H1 (cell line): ENCODE measurements around the gene SPOPL. TPM values are rescaled to one million over a fixed set of nuclear protein-coding genes. Genes with fewer than 3 reads are reported as not detected.

Experiments used
- CTCF ChIA-PET: fragments of 300-600 bp; sonication (Branson Sonifier 250); formaldehyde crosslinking; loops from one replicate; lab custom pipeline; 2021; ENCODE audit not compliant: partially characterized antibody; lab: Charles Lee
- POLR2A ChIA-PET: fragments of 300-600 bp; sonication (Branson Sonifier 250); formaldehyde crosslinking; loops from one replicate; lab custom pipeline; 2021; ENCODE audit warnings: inconsistent platforms; ENCODE audit not compliant: partially characterized antibody; lab: Charles Lee
- DNase-seq, 2 experiments: peaks; one replicate each; pipeline versions ENCODE4 v3.0.0 to v3.0.0-alpha.2; 2010 to 2022; ENCODE audit warnings: low spot score in 2 of 2, low read depth in 1 of 2, mixed read lengths in 1 of 2
- FAIRE-seq: peaks from 2 replicates; lab custom pipeline; 2011; peaks lifted over from hg19 to GRCh38; lab: Jason Lieb, UNC
- H2AFZ ChIP-seq: 2 replicates; pipeline ENCODE4 v1.8.1; 2012; ENCODE audit warnings: low read length, inconsistent platforms
- H2AK5ac ChIP-seq: 2 replicates; pipeline ENCODE4 v1.6.1; 2013; ENCODE audit warnings: low read depth, low read length
- H2BK120ac ChIP-seq: replicated peaks from 2 replicates; pipeline ENCODE3; 2013; ENCODE audit warnings: low read depth, low read length, inconsistent platforms
- H2BK12ac ChIP-seq: 2 replicates; pipeline ENCODE4 v1.6.1; 2013; ENCODE audit warnings: low read depth, low read length
- H2BK15ac ChIP-seq: 2 replicates; pipeline ENCODE4 v1.6.1; 2013; ENCODE audit warnings: low read length
- H2BK20ac ChIP-seq: 2 replicates; pipeline ENCODE4 v1.6.1; 2013; ENCODE audit warnings: low read length
- H2BK5ac ChIP-seq: 2 replicates; pipeline ENCODE4 v1.6.1; 2013; ENCODE audit warnings: low read depth, low read length
- H3K14ac ChIP-seq: 2 replicates; pipeline ENCODE4 v1.6.1; 2013; ENCODE audit warnings: inconsistent platforms; ENCODE audit not compliant: insufficient read length
- H3K18ac ChIP-seq: 2 replicates; pipeline ENCODE4 v1.6.1; 2013; ENCODE audit warnings: low read length; ENCODE audit errors: extremely low read depth
- H3K23ac ChIP-seq: 2 replicates; pipeline ENCODE4 v1.6.1; 2013; ENCODE audit warnings: inconsistent platforms; ENCODE audit not compliant: insufficient read length
- H3K23me2 ChIP-seq: 2 replicates; pipeline ENCODE4 v1.6.1; 2013; ENCODE audit warnings: low read depth, low read length
- H3K27ac ChIP-seq: 2 replicates; pipeline ENCODE4 v1.6.1; 2011; ENCODE audit warnings: low read depth, low read length, inconsistent platforms
- H3K27me3 ChIP-seq, 4 experiments: replicated peaks in 1 of 4; 1 replicate in 1 of 4; 2 replicates in 3 of 4; pipeline versions ENCODE4 v1.6.1 to v1.8.1; 2011 to 2013; ENCODE audit warnings: low read length in 3 of 4, mild to moderate bottlenecking in 3 of 4, inconsistent platforms in 2 of 4, mixed read lengths in 2 of 4, moderate library complexity in 1 of 4; ENCODE audit not compliant: control insufficient read depth in 3 of 4, insufficient read depth in 3 of 4; ENCODE audit errors: extremely low read depth in 1 of 4
- H3K36me3 ChIP-seq, 4 experiments: 2 replicates each; pipeline versions ENCODE4 v1.6.1 to v1.8.1; 2011 to 2013; ENCODE audit warnings: mild to moderate bottlenecking in 4 of 4, low read length in 3 of 4, moderate library complexity in 2 of 4, control low read depth in 1 of 4, inconsistent platforms in 1 of 4; ENCODE audit not compliant: insufficient read depth in 4 of 4, control insufficient read depth in 2 of 4
- H3K4ac ChIP-seq: replicated peaks from 2 replicates; pipeline ENCODE3; 2013; ENCODE audit warnings: low read length, low read depth, mixed read lengths, inconsistent platforms; ENCODE audit not compliant: insufficient read length
- H3K4me1 ChIP-seq, 4 experiments: replicated peaks in 1 of 4; 1 replicate in 1 of 4; 2 replicates in 3 of 4; pipeline versions ENCODE4 v1.6.1 to v1.8.1; 2011 to 2013; ENCODE audit warnings: low read length in 3 of 4, inconsistent platforms in 2 of 4, mixed read lengths in 1 of 4; ENCODE audit not compliant: insufficient read depth in 4 of 4, control insufficient read depth in 3 of 4
- H3K4me2 ChIP-seq, 2 experiments: 2 replicates each; pipeline versions ENCODE4 v1.6.1 to v1.8.1; 2011 to 2013; ENCODE audit warnings: low read depth in 2 of 2, low read length in 2 of 2, control low read depth in 1 of 2, inconsistent platforms in 1 of 2, mild to moderate bottlenecking in 1 of 2; ENCODE audit not compliant: insufficient read depth in 1 of 2
- H3K4me3 ChIP-seq, 4 experiments: fragments of 200-600, 300-600 bp in 1 of 4; sonication (generic), shearing (Covaris generic), sonication (Bioruptor Twin) in 1 of 4; 2 replicates each; pipeline versions ENCODE4 v1.5.1 to v1.8.1; 2011 to 2016; ENCODE audit warnings: low read length in 4 of 4, low read depth in 3 of 4, control low read depth in 2 of 4, inconsistent platforms in 2 of 4, mild to moderate bottlenecking in 2 of 4, mixed read lengths in 1 of 4, moderate library complexity in 1 of 4; ENCODE audit not compliant: insufficient read depth in 2 of 4; ENCODE audit errors: extremely low read depth in 1 of 4
- H3K56ac ChIP-seq: replicated peaks from 2 replicates; pipeline ENCODE3; 2013; ENCODE audit warnings: low read depth, mild to moderate bottlenecking, mixed read lengths, low read length, inconsistent platforms; ENCODE audit not compliant: insufficient read length
- H3K79me1 ChIP-seq: 2 replicates; pipeline ENCODE4 v1.6.1; 2013; ENCODE audit warnings: low read depth, low read length, control low read depth
- H3K79me2 ChIP-seq, 2 experiments: 2 replicates each; pipeline versions ENCODE4 v1.6.1 to v1.8.1; 2012 to 2013; ENCODE audit warnings: low read length in 2 of 2, mild to moderate bottlenecking in 2 of 2, inconsistent platforms in 1 of 2; ENCODE audit not compliant: insufficient read depth in 2 of 2, control insufficient read depth in 1 of 2
- H3K9ac ChIP-seq, 4 experiments: replicated peaks in 1 of 4; 1 replicate in 1 of 4; 2 replicates in 3 of 4; pipeline versions ENCODE4 v1.6.1 to v1.8.1; 2011 to 2013; ENCODE audit warnings: low read depth in 3 of 4, low read length in 3 of 4, control low read depth in 2 of 4, mild to moderate bottlenecking in 2 of 4, moderate library complexity in 2 of 4, inconsistent platforms in 1 of 4; ENCODE audit errors: extremely low read depth in 1 of 4
- H3K9me3 ChIP-seq, 2 experiments: 2 replicates each; pipeline versions ENCODE4 v1.6.1 to v1.8.1; 2012 to 2013; ENCODE audit warnings: mild to moderate bottlenecking in 2 of 2, moderate library complexity in 2 of 2, control low read depth in 1 of 2, inconsistent platforms in 1 of 2, low read depth in 1 of 2, low read length in 1 of 2, mixed read lengths in 1 of 2; ENCODE audit not compliant: insufficient read depth in 2 of 2
- H4K20me1 ChIP-seq, 2 experiments: replicated peaks in 1 of 2; 2 replicates each; pipeline versions ENCODE3 to v1.8.1; 2011 to 2013; ENCODE audit warnings: inconsistent platforms in 2 of 2, low read length in 2 of 2, mild to moderate bottlenecking in 1 of 2; ENCODE audit not compliant: insufficient read depth in 2 of 2, control insufficient read depth in 1 of 2
- H4K5ac ChIP-seq: 2 replicates; pipeline ENCODE4 v1.6.1; 2013; ENCODE audit warnings: low read length, low read depth, mixed read lengths, inconsistent platforms; ENCODE audit not compliant: insufficient read length
- H4K8ac ChIP-seq: 2 replicates; pipeline ENCODE4 v1.8.0; 2013; ENCODE audit warnings: mild to moderate bottlenecking, moderate library complexity, low read length, inconsistent platforms; ENCODE audit not compliant: insufficient read depth; ENCODE audit errors: extremely low read depth
- H4K91ac ChIP-seq: replicated peaks from 2 replicates; pipeline ENCODE3; 2013; ENCODE audit warnings: low read length, mixed read lengths, inconsistent platforms; ENCODE audit not compliant: insufficient read length
- POU5F1 ChIP-seq: IDR thresholded peaks from 2 replicates; pipeline ENCODE4 v1.6.1; 2011; ENCODE audit warnings: low read depth, mild to moderate bottlenecking, low read length, moderate library complexity
- TEAD4 ChIP-seq: IDR thresholded peaks from 2 replicates; pipeline ENCODE4 v1.6.1; 2012; ENCODE audit warnings: low read depth, low read length, inconsistent platforms, mixed read lengths
- polyA plus RNA-seq, 7 experiments: library from polyadenylated mRNA; depleted of rRNA in 3 of 7; stranded (reverse) in 5 of 7; unstranded in 2 of 7; fragments of >200 nt in 5 of 7; fragments of 200-250 nt in 2 of 7; gene quantifications; 1 replicate in 5 of 7; 2 replicates in 1 of 7; 4 replicates in 1 of 7; pipeline versions ENCODE4 v1.2.1 to v1.2.3, GENCODE V29; 2011 to 2013; ENCODE audit warnings: missing spikeins in 2 of 7, mixed read lengths in 2 of 7
- total RNA-seq: library from RNA; stranded (reverse); fragmentation: NEBNext Ultra II Directional; extraction: Animal tissue kit (Norgen Biotek cat#: 25700); gene quantifications from 2 replicates; pipeline ENCODE4 v1.2.1, GENCODE V29; 2021

SPOPL gene
- total and polyA plus RNA-seq, 2 of the 8 experiments (the other 6 are each of a cell fraction or from before 2014, with no cell fraction given), result 1.9 to 14.5 TPM

DNA sequence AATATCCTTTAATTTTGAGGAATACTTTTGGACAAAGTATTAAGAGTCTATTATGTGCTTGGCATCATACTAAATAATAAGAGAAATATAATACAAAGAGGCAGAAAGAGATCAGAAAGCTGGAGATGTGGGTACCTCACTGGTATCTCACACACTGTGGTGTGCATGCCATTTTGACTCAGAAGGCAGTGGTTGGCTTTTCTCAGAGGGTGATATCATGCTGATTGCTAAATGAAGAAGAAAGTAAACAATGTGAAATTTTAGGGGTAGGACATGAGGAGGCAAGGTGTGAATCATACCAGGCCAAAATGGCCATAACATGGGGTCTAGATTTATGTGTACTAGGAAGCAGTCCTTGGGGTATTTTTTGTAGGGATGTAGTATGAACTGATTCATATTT lies 16.6 kb upstream of the SPOPL start:
- no peaks in the 10 kb centered on the region for H3K4me1 ChIP-seq
- H3K4me3 ChIP-seq, result no peak overlapping the region
- FAIRE-seq (no peak), DNase-seq (no peak)
- no peaks in the 10 kb centered on the region for H3K23me2 ChIP-seq
- POLR2A ChIA-PET, result interaction anchor here (1.4 kb wide), 1 partner anchor 35 kb away, joined by 3 read pairs; no protein-coding TSS in a partner anchor
- no peak overlapping the region for H2BK20ac ChIP-seq
- no peak overlapping the region for H2BK12ac ChIP-seq
- H3K9ac ChIP-seq, result no peak overlapping the region
- H3K56ac ChIP-seq, result no peak overlapping the region
- no peaks in the 10 kb centered on the region for H3K79me2 ChIP-seq
- no peak overlapping the region for H3K27ac ChIP-seq
- H4K8ac ChIP-seq, result no peak overlapping the region
- no peak overlapping the region for H4K5ac ChIP-seq
- no peak overlapping the region for H2AK5ac ChIP-seq
- H4K20me1 ChIP-seq, result no peaks in the 10 kb centered on the region
- no peak overlapping the region for H3K14ac ChIP-seq
- H3K9me3 ChIP-seq, result no peaks in the 10 kb centered on the region
- CTCF ChIA-PET, result interaction anchor here (1.0 kb wide), 1 partner anchor 12 kb away, joined by 4 read pairs; no protein-coding TSS in a partner anchor
- H2AFZ ChIP-seq, result no peak overlapping the region
- no peaks in the 10 kb centered on the region for H3K36me3 ChIP-seq
- no peaks in the 10 kb centered on the region for H3K79me1 ChIP-seq
- H2BK5ac ChIP-seq, result no peak overlapping the region
- no peak overlapping the region for H4K91ac ChIP-seq
- H3K4me2 ChIP-seq, result no peak overlapping the region
- no peak for TF ChIP-seq TEAD4
- TF ChIP-seq POU5F1, result no peak
- no peak overlapping the region for H2BK15ac ChIP-seq
- H2BK120ac ChIP-seq, result no peak overlapping the region
- H3K18ac ChIP-seq, result no peak overlapping the region
- H3K27me3 ChIP-seq, result no peaks in the 10 kb centered on the region
- no peak overlapping the region for H3K4ac ChIP-seq
- H3K23ac ChIP-seq, result no peak overlapping the region
